Panc1 (cell line): ENCODE results near the gene ZDHHC11. TPM values are rescaled to one million over a fixed set of nuclear protein-coding genes. Genes with fewer than 3 reads are reported as not detected.
"Not testable (repeated sequence)": the region's sequence is repeated elsewhere in the genome, so short reads cannot be mapped to it uniquely, and the experiment has no call there.

Source experiments
- ATAC-seq: fragments of 200-7000 bp; cut with Tn5 transposase; 2 replicates; pipeline ENCODE4 v1.9.1; 2020; ENCODE audit warnings: mild to moderate bottlenecking, moderate library complexity
- BruUV-seq: library from RNA; stranded (reverse); fragments of 400-500 nt; replicated peaks from 2 replicates; lab custom pipeline; 2021; lab: Mats Ljungman, UMichigan
- CTCF ChIA-PET: fragments of 300-600 bp; sonication (Branson Sonifier 250); formaldehyde crosslinking; loops from one replicate; lab custom pipeline; 2022; ENCODE audit warnings: antibody characterized with exemption; lab: Charles Lee
- POLR2A ChIA-PET: fragments of 300-600 bp; sonication (Branson Sonifier 250); formaldehyde crosslinking; loops from one replicate; lab custom pipeline; 2022; ENCODE audit warnings: antibody characterized with exemption; lab: Charles Lee
- DNase-seq: peaks from one replicate; pipeline ENCODE4 v3.0.0-alpha.2; 2010; ENCODE audit warnings: low read depth, low spot score
- H3K27ac ChIP-seq: 2 replicates; pipeline ENCODE4 v1.5.1; 2011; ENCODE audit warnings: mild to moderate bottlenecking, low read length, inconsistent platforms
- H3K27me3 ChIP-seq: fragments of 200-500 bp; sonication (Bioruptor generic); 2 replicates; pipeline ENCODE4 v1.6.0; 2014; ENCODE audit warnings: low read length, inconsistent platforms; ENCODE audit not compliant: control insufficient read depth, insufficient read depth
- H3K36me3 ChIP-seq: fragments of 200-500 bp; sonication (Bioruptor generic); 2 replicates; pipeline ENCODE4 v1.5.1; 2014; ENCODE audit warnings: inconsistent platforms, mild to moderate bottlenecking, low read length, moderate library complexity; ENCODE audit not compliant: control insufficient read depth, insufficient read depth
- H3K4me1 ChIP-seq: 2 replicates; pipeline ENCODE4 v1.5.1; 2011; ENCODE audit warnings: inconsistent platforms, mild to moderate bottlenecking, low read length, moderate library complexity; ENCODE audit not compliant: control insufficient read depth, insufficient read depth
- H3K4me3 ChIP-seq, 2 experiments: 2 replicates each; pipeline ENCODE4 v1.5.1; 2011 to 2012; ENCODE audit warnings: low read depth in 2 of 2, low read length in 2 of 2, mild to moderate bottlenecking in 2 of 2, inconsistent platforms in 1 of 2, moderate library complexity in 1 of 2
- H3K9me3 ChIP-seq: fragments of 200-500 bp; sonication (Bioruptor generic); 2 replicates; pipeline ENCODE4 v1.5.1; 2014; ENCODE audit warnings: low read depth, mild to moderate bottlenecking, inconsistent platforms, low read length, moderate library complexity; ENCODE audit not compliant: control insufficient read depth, insufficient read depth
- in situ Hi-C: cut with HindIII; loops from 2 replicates; pipeline ENCODE4 v1.10.0; 2016; ENCODE audit warnings: low sequenced_read_pairs, low pct_unique_long_range_greater_than_20kb
- intact Hi-C: fragments of 100-400 bp; cut with micrococcal nuclease; formaldehyde crosslinking; loops from one replicate; pipeline ENCODE4 v1.10.0; 2022; ENCODE audit not compliant: unreplicated experiment
- total RNA-seq: library from RNA; stranded (reverse); gene quantifications from one replicate; pipeline ENCODE4 v1.2.1, GENCODE V29; 2021; ENCODE audit not compliant: unreplicated experiment
- TF ChIP-seq, protein P1 (sequence below): fragments of 450-650 bp; IDR thresholded peaks from 2 replicates; pipeline ENCODE4 v1.5.1; 2017; ENCODE audit warnings: mild to moderate bottlenecking
- TF ChIP-seq, protein P2 (sequence below), 2 experiments: IDR thresholded peaks; 2 replicates each; pipeline ENCODE4 v1.6.1; 2011 to 2012; ENCODE audit warnings: low read depth in 2 of 2, control low read depth in 1 of 2, low read length in 1 of 2, mild to moderate bottlenecking in 1 of 2, moderate library complexity in 1 of 2; ENCODE audit not compliant: insufficient read depth in 1 of 2

Gene ZDHHC11
- total RNA-seq, 1 experiment from 2014 or later, result 3.0 TPM

DNA sequence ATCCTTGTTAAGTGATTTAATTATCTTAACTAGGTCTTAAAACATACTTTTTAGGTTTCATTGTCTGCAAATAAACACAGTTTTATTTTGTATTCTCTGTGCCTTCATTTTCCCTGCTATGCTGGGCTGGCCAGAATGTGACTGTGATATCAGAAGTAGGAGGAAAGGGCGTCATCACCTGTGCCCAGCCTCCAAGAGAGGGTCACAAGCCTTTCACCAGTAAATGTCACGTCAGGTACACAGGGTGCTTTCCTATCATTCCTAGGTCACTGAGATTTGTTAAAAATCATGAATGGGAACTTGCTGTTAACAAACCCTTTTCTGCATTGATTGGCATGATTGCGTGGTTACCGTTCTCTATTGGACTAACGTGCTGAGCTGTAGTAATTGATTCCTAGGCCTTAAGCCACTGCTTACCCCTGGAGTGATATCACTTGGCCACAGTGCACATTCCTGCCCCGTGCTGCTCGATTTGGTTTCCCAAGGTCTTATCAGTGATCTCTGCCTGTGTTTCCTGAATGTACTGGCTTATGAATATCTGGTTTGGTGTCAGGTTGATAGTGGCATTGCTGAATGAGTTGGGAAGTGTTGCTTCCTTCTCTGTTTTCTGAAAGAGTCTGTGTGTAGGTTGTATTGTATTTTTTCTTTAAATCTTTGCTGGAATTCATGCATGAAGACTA, 14.7 kb downstream of the ZDHHC11 start:
- in situ Hi-C loops, H3K27ac ChIP-seq, H3K4me1 ChIP-seq, BruUV-seq, POLR2A ChIA-PET, H3K27me3 ChIP-seq, CTCF ChIA-PET, DNase-seq, H3K36me3 ChIP-seq, H3K4me3 ChIP-seq, H3K9me3 ChIP-seq, intact Hi-C loops, ATAC-seq: not testable (repeated sequence)

DNA sequence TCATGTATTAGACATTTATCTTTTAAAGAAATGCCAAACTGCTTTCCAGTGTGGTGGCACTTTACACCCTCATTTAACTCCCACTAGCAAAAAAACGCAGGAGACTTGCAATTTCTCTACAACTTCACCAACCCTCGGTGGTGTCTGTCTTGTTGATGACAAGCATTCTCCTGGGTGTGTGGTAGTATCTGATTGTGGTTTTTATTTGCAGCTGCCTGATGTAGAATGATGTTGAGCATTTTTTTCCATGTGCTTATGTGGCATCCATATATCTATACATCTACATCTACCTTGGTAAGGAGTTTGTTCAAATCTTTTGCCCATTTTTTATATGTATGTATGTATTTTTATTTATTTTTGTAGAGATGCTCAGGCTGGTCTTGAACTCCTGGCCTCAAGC, 16.8 kb downstream of the ZDHHC11 start:
- H3K27ac ChIP-seq, H3K36me3 ChIP-seq, H3K4me1 ChIP-seq, DNase-seq, CTCF ChIA-PET, H3K9me3 ChIP-seq, in situ Hi-C loops, POLR2A ChIA-PET, BruUV-seq, ATAC-seq, H3K4me3 ChIP-seq, intact Hi-C loops, H3K27me3 ChIP-seq: not testable (repeated sequence)

DNA sequence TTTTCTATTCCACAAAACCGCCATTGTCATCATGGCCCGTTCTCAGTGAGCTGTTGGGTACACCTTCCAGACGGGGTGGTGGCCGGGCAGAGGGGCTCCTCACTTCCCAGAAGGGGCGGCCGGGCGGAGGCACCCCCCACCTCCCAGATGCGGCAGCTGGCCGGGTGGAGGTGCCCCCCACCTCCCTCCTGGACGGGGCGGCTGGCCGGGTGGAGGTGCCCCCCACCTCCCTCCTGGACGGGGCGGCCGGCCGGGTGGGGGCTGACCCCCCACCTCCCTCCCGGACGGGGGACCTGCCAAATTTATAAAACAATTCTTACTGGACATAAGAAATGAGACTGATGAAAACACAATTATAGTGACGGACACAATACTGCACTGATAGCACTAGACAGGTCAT, 22.6 kb downstream of the ZDHHC11 start:
- POLR2A ChIA-PET, H3K4me1 ChIP-seq, CTCF ChIA-PET, in situ Hi-C loops, H3K27me3 ChIP-seq, H3K27ac ChIP-seq, ATAC-seq, H3K36me3 ChIP-seq, intact Hi-C loops, H3K9me3 ChIP-seq, H3K4me3 ChIP-seq, DNase-seq, BruUV-seq: not testable (repeated sequence)

DNA sequence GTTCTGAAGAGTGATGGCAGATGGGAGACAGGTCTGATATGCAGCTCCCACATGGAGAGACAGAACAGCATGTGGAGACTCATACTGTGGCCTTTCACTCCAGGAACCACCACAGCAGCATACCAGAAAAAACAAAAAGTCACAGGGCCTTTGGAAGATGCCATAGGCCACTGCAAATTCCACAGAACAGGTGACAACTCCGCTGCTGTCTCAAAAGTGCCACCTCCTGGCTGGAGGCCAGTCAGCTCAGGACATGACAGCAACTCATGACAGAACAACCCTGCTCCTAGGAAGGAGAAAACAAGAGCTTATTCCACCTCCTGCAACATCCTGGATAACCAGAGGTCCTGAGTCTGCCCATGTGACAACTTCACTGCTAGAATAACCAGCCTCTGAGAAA, 25.2 kb downstream of the ZDHHC11 start:
- H3K4me1 ChIP-seq, POLR2A ChIA-PET, H3K4me3 ChIP-seq, DNase-seq, H3K36me3 ChIP-seq, CTCF ChIA-PET, BruUV-seq, intact Hi-C loops, in situ Hi-C loops, H3K27me3 ChIP-seq, H3K27ac ChIP-seq, H3K9me3 ChIP-seq, ATAC-seq: not testable (repeated sequence)

DNA sequence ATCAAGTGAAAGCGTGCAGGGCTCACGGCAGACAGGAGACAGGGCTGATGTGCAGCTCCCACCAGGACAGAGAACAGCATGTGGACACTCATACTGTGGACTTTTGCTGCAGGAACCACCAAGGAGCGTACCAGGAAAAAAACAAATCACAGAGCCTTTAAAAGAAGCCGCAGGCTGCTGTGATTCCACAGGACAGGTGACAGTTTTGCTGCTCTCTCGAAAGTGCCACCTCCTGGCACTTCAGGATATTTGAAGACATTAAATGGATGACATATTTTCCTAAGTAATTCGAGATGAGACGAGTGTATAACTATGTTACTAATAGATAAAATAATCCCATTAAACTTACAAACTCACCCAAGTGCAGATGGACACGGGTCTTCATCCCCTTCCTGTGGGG, 29.3 kb downstream of the ZDHHC11 start:
- ATAC-seq (no peak), DNase-seq (no peak)
- H3K9me3 ChIP-seq, result no peaks in the 10 kb centered on the region
- H3K27ac ChIP-seq, result no peak overlapping the region
- no peaks in the 10 kb centered on the region for H3K36me3 ChIP-seq
- no peaks in the 10 kb centered on the region for H3K4me1 ChIP-seq
- ChIA-PET CTCF (no interaction called here), POLR2A (no interaction called here)
- BruUV-seq, result no TSS peak
- in situ Hi-C loops, result no loop called here
- H3K27me3 ChIP-seq, result no peaks in the 10 kb centered on the region
- TF ChIP-seq, protein P1, sequence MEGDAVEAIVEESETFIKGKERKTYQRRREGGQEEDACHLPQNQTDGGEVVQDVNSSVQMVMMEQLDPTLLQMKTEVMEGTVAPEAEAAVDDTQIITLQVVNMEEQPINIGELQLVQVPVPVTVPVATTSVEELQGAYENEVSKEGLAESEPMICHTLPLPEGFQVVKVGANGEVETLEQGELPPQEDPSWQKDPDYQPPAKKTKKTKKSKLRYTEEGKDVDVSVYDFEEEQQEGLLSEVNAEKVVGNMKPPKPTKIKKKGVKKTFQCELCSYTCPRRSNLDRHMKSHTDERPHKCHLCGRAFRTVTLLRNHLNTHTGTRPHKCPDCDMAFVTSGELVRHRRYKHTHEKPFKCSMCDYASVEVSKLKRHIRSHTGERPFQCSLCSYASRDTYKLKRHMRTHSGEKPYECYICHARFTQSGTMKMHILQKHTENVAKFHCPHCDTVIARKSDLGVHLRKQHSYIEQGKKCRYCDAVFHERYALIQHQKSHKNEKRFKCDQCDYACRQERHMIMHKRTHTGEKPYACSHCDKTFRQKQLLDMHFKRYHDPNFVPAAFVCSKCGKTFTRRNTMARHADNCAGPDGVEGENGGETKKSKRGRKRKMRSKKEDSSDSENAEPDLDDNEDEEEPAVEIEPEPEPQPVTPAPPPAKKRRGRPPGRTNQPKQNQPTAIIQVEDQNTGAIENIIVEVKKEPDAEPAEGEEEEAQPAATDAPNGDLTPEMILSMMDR, result peak; percentile 19; the same call in 1 of the 2 replicates
- TF ChIP-seq, protein P2, sequence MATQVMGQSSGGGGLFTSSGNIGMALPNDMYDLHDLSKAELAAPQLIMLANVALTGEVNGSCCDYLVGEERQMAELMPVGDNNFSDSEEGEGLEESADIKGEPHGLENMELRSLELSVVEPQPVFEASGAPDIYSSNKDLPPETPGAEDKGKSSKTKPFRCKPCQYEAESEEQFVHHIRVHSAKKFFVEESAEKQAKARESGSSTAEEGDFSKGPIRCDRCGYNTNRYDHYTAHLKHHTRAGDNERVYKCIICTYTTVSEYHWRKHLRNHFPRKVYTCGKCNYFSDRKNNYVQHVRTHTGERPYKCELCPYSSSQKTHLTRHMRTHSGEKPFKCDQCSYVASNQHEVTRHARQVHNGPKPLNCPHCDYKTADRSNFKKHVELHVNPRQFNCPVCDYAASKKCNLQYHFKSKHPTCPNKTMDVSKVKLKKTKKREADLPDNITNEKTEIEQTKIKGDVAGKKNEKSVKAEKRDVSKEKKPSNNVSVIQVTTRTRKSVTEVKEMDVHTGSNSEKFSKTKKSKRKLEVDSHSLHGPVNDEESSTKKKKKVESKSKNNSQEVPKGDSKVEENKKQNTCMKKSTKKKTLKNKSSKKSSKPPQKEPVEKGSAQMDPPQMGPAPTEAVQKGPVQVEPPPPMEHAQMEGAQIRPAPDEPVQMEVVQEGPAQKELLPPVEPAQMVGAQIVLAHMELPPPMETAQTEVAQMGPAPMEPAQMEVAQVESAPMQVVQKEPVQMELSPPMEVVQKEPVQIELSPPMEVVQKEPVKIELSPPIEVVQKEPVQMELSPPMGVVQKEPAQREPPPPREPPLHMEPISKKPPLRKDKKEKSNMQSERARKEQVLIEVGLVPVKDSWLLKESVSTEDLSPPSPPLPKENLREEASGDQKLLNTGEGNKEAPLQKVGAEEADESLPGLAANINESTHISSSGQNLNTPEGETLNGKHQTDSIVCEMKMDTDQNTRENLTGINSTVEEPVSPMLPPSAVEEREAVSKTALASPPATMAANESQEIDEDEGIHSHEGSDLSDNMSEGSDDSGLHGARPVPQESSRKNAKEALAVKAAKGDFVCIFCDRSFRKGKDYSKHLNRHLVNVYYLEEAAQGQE (IDR thresholded peaks at IDR 0.05; ENCODE audit: insufficient read depth in 1 of 2, low read depth in 2 of 2, low read length in 1 of 2), result no peak
- H3K4me3 ChIP-seq, result no peak overlapping the region
- intact Hi-C loops, result no loop called here
